Stimulated activated CD8-positive, alpha-beta memory T cell treated with anti-CD3 and anti-CD28 coated beads, Interleukin-12 subunit alpha, Interleukin-12 subunit beta, amount 100 ng/mL, for 1 hour (primary cell): ENCODE data around the gene TUT1.
A peak's percentile ranks its signal among the peaks of the same experiment; 100 is the strongest.
"Not testable (repeated sequence)": the region's sequence is repeated elsewhere in the genome, so short reads cannot be mapped to it uniquely, and the experiment has no call there.

ENCODE experiments used
- DNase-seq: peaks from one replicate; pipeline ENCODE4 v3.0.0-alpha.2; 2020; ENCODE audit warnings: low read depth

The TUT1 gene

GRCh38 chr11:62591448-62592145, at the start of gene TUT1:
Gene TUT1, minus strand, starts transcription at chr11:62591523. Its CDS starts 38 bp downstream, at chr11:62591485.
- DNase-seq: peak; percentile 94

- no peak for DNase-seq
These were observed 41.2 kb upstream of the TUT1 start for GRCh38 chr11:62632492-62632891.

GRCh38 chr11:62627713-62628112, 36.4 kb upstream of the TUT1 start:
- DNase-seq: no peak

- no peak for DNase-seq
These were observed 31.3 kb upstream of the TUT1 start for GRCh38 chr11:62622476-62623089.

GRCh38 chr11:62621567-62622470, 30.5 kb upstream of the TUT1 start, which contains the start of gene B3GAT3:
Gene B3GAT3, minus strand, starts transcription at chr11:62621986. Its CDS starts 39 bp downstream, at chr11:62621947.
- DNase-seq: peak; percentile 94

DNA sequence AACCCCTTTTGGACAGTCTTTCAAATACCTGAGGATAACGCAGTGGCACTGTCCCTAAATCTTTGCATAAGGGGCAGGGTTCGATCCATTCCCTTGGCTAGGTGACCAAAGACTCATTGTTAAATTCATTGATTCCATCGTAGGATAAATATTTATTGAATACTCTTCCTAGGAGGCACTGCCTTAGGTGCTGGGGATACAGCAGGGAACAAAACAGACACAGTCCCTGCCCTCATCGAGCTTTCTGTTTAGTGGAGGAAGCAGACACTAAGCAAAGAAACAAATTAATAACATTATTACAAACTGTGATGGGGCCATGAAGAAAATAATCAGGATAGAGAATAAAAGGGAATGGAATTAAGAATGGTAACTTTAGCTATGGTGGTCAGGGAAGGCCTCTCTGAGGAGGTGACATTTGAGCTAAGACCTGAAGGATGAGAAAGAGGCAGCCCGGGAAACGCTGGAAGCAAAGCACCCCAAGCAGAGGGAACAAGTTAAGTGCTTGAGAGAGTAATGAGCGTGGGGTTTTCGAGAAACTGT, 29.8 kb upstream of the TUT1 start:
- no peak for DNase-seq

DNA sequence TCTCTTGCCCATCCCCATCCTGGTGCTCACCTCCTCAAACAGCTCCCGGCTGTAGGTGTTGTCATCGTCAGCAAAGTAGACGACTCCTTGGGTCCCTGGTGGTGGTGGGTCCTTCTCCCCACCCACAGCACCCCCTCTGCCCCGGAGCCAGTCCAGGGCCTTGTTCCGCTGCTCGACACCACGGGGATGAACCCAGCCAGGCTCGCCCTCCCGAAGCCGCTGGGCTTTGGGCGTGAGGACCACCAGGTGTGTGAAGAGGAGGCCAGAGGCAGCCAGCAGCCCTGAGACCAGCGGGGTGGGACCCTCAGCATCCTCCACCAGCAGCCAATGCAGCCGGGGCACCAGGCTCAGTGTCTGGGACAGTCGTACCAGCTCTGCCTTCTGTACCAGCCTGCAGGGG, 25.6 kb upstream of the TUT1 start:
- not testable (repeated sequence) for DNase-seq

DNA sequence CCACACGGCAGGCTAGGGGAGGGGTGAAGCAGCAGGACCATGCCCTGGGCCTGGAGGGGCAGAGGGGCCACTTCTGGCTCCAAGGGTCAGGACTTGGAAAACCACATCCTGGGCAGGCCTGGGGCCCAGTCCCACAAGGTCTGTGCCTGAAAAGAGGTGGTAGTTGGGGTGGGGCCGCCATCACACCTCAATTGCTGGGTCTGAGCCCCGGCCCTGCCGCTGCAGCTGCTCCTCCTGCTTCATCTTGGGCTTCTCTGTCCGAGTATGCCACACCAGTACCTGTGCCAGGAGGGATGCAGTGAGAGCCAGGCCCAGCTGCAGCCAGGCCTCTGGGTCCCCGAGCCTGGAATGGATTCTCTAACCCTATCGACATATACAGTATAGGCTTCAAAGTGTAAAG, 24.2 kb upstream of the TUT1 start:
- DNase-seq: no peak

DNA sequence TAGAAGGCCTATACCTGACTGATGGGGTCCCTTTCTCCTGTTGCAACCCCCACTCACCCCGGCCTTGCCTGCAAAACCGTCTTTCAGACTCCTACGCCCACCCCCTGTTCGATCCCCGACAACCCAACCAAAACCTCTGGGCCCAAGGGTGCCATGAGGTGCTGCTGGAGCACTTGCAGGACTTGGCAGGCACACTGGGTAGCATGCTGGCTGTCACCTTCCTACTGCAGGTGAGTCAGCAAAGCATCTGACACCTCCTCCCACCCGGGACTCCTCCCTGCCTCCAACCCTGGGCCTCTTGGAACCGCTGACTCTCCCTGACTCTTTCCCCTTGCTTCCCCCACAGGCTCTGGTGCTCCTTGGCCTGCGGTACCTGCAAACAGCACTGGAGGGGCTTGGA, 23.0 kb upstream of the TUT1 start:
- DNase-seq: no peak

DNA sequence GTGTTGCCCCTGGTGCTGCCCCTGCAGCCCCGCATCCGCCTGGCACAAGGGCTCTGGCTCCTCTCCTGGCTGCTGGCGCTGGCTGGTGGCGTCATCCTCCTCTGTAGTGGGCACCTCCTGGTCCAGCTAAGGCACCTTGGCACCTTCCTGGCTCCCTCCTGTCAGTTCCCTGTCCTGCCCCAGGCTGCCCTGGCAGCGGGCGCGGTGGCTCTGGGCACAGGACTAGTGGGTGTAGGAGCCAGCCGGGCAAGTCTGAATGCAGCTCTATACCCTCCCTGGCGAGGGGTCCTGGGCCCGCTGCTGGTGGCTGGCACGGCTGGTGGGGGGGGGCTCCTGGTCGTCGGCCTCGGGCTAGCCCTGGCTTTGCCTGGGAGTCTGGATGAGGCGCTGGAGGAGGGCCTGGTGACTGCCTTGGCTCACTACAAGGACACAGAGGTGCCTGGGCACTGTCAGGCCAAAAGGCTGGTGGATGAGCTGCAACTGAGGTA, 22.0 kb upstream of the TUT1 start:
- no peak for DNase-seq

DNA sequence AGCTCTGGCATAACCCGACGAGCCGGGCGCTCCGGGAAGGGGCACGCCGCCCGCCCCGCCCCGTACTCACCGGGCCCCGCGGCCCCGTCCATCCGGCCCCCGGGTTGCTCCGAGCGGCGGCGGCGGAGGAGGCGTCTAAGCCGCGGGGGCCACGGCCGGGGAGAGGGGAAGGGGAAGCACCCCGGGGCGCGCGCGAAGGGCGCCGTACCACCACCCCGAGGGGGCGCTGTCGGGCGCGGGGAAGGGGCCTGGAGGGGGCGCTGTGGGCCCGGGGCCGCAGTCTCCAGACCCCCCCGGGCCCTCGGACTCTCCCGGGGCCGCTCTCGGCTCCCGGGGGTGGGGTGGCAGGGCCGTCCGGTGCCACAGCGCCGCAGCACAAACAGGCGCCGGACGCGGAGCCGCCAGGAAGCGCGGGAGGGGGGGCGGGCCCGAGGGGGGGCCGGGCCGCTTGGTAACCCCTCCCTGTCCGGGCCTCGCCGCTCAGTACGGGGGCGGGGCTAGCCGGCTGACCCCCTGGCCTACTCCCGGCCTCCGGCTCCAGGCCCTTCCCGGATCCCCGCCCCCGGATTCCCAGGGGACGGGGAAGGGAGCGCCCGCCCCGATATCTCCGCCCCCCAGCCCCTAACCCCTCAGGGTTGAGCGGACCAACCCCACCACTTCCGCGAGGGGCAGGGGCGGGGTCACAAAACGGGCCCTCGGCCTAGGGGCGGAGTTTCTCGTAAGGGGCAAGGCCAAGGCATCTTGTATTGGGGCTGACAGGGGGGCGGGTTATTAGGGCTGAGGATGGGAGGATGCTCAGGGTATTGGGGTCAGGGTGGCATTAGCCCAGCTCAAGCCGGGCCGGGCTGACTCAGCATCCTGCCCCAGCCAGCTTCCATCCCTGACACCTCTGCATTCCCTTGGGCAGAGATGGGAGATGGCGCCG, 21.3 kb upstream of the TUT1 start, which contains the start of the genes EML3 and ROM1:
Gene EML3, minus strand, starts transcription at position 410 of the 925 bp plus-strand sequence. Its CDS starts 318 bp downstream, at position 92.
Gene ROM1, plus strand, starts transcription at position 892 of the 925 bp plus-strand sequence. Its CDS starts 25 bp downstream, at position 917.
- peak; percentile 76 for DNase-seq

DNA sequence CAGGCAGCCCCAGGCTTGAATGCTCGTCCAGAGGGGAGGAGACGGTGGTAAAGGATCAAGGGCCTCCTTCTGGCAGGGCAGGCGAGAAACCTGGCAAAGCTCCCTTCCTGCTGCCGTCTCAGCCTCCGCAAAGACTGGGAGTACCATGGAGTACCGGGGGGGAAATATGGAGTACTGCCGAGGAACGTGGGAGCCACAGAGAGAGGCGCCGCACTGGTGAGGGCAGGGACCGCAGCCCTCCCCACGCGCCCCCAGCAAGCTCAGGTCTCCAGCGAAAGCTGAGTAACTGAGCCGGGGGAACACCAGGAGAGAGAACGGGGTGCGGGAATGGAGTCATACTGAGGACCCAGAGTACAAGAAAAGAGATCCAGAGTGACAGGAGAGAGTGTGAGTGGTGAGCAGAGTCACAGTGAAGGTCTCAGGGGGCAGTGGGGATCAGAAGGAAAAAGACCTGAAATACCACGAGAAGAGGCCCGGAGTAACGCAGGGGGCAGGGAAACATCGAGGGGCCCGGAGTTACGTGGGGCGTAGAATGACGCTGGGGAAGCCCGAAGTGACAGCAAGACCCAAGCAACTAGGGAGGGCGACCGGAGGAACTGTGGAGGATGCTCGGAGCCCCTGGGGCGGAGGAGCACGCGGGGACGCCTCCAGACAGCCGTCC, 20.5 kb upstream of the TUT1 start:
- DNase-seq: no peak

- DNase-seq: no peak
These were observed 19.7 kb upstream of the TUT1 start for GRCh38 chr11:62610814-62611704.

- DNase-seq: no peak
These were observed 19.1 kb upstream of the TUT1 start for GRCh38 chr11:62610403-62610802.

DNA sequence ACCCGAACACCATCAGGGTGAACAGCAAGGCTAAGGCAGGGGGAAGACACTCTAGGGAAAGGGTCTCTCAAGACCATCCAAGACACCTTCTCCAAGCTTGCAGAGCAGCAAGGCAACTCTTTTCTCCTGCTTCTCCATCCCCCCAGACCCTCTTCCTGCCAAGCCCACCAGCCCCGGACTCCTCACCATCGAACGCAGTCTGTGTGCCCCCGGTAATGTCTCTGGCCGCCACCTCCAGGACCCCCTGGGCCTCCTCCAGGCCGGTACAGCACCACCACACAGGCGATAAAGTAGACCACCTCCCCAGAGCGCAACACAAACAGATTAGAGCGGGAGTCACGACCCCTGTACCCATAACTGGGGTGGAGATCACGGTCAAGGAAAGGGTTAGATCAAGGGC, 17.5 kb upstream of the TUT1 start:
- DNase-seq: no peak

DNA sequence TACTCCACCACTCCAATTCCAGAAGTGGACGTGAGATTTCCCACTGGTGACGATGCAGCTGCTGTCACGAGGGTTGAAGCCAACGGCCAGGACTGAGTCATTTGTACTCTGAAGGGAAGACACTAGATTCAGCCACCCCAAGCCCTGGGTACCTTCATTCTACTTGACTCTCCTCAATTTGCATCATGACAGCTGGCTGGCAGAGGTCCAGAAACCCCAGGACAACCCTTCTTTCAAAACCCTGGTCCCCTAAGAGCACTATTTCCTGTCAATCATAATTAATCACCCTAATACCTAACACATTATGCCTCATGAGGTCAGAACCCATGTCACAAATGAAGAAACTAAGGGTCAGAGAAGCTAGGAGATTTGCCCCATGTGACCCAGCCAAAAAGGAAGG, 16.4 kb upstream of the TUT1 start:
- DNase-seq: no peak

GRCh38 chr11:62605902-62606301, 14.6 kb upstream of the TUT1 start:
- no peak for DNase-seq

GRCh38 chr11:62605467-62605866, 14.1 kb upstream of the TUT1 start:
- no peak for DNase-seq

- no peak for DNase-seq
These were observed 13.3 kb upstream of the TUT1 start for GRCh38 chr11:62604460-62605120.
